ENCODE measurements around the gene LIN9.

GRCh38 chr1:226322986-226323385 is 14.0 kb upstream of the LIN9 start:
- TF ChIP-seq CTCF (conservative IDR thresholded peaks at IDR 0.05 in 1 of 2, IDR thresholded peaks at IDR 0.05 in 1 of 2; ENCODE audit: low read depth in 1 of 2, low read length in 2 of 2) = no peak
- TF ChIP-seq EZH2 (IDR thresholded peaks at IDR 0.05; ENCODE audit: low read length, missing control alignments) = no peak
